ENCODE measurements around the gene ADGRL1.
"Not testable (repeated sequence)": the region's sequence is repeated elsewhere in the genome, so short reads cannot be mapped to it uniquely, and the experiment has no call there.

ADGRL1 gene

DNA sequence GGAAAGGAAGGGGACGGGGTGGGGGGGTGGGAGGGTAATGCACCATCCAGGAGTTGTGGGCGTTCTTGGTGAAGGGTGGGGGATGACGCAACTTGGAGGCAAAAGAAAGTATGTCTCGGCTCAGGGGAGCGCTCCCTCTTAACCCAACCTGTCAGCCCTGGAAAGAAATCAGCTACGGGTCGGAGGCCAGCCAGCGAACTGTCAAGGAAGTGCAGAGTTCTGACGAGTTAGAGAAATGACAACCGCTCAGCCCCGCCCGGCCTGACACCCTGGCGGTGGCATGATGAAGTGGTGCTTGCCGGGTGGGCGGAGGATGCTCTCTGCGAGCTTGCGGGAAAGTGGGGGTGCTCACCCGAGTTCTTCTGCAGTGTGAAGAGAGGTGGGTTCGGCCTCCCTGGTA lies 15.4 kb upstream of the ADGRL1 start:
- DNase-seq (ENCODE audit: insufficient read length, low spot score); FAIRE-seq: not testable (repeated sequence)

DNA sequence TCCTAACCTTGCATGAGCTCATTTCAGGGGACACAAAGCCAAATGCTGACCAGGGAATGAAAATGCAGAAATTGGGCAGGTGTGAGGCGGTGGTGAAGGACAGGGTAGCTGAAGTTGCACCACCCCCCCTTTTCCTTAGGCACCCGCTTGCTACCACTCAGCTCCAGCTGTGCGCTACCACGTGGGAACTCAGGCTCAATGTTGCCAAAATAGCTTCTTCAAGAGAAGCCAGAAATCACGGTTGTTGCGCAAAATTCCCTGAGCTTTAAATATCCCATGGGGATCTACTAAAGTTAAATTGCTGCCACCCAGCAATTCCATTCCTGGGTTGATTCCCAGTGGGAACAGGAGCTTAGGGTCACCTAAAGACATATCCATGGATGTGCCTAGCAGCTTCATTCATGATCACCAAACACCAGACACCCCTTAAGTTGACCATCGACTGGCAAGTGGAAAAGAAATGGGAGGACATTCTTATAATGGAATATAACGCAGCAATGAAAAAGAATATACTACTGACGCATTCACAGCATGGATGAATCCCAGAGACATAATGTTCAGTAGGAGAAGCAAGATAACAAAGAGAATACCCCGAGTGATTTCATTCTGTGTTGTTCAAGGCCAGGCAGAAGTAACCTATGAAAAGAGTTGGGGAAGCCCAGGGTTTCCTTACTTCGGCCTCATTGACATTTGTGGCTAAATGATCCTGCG lies 12.8 kb upstream of the ADGRL1 start:
- no peak for FAIRE-seq
- DNase-seq (ENCODE audit: insufficient read length, low spot score) = no peak

DNA sequence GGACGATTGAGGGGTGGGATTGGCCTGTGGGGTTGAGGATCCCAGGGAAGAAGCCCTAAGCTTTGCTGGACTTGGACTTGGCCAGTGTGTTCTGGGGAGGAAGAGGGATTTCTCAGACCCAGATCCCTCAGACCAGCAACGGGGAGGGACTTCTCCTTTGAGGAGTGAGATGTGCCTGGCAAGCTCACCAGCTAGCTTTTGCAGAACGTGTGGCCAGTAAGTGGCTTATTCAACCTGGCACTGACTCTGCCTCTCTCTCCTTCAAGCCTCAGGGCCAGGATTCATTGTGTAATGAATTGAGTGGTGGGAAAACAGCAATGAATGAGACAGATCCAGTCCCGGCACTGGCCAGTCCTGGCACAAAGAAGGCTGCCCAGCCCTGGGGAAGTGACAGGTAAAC lies 11.9 kb upstream of the ADGRL1 start:
- DNase-seq (ENCODE audit: insufficient read length, low spot score); FAIRE-seq: not testable (repeated sequence)

DNA sequence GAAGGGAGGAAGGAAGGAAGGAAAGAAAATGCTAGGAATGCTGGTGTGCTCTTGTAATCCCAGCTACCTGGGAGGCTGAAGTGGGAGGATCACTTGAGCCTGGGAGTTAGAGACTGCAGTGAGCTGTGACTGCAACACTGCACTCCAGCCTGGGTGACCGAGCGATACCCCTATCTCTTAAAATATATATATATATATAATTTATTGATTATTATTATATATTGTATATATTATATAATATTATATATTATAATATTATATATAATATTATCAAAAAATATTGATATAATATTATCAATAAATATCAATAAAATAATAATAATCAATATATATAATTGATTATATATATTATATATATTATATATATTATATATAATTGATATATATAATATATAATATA lies 8.6 kb upstream of the ADGRL1 start:
- no peak for FAIRE-seq
- DNase-seq (ENCODE audit: insufficient read length, low spot score) = no peak

DNA sequence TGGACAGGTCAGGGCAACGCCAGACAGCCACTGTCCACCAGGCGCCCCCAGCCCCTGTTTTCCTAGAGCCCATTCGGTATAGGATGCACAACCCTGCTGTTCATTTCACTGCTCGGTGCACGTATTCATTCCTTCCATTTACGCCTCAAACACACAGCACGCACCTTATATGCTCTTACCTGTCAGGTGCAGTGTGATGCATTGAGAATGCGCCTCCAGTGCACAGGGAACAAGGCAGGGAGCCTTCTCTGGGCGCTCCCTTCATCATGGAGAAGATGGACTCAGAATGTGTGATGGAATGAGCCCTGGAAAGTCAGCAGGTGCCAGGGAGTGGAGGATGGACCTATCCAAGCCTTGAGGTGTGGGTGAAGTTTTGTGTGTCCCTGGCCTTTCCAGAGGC lies 4.2 kb upstream of the ADGRL1 start:
- not testable (repeated sequence) for DNase-seq (ENCODE audit: insufficient read length, low spot score); FAIRE-seq

DNA sequence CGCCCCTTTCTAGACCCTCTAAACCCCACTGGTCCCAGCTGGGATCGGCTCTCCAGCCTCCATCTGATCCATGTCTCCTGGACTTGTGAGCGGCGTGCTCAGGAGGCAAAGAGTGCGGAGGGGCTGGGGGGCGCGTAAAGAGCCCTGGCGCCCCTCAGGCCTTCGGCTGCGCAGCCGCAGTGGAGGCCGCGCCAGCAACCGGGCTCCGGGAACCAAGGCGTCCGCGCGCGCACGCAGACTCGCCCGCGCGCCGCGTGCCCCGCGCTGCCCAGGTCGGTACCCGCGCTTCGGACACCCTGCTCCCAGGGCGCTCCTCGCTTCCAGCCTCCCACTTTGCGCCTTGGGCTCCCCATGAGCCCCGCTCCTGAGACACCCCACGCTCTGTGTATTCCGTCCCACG lies 3.4 kb upstream of the ADGRL1 start:
- not testable (repeated sequence) for DNase-seq (ENCODE audit: insufficient read length, low spot score); FAIRE-seq

DNA sequence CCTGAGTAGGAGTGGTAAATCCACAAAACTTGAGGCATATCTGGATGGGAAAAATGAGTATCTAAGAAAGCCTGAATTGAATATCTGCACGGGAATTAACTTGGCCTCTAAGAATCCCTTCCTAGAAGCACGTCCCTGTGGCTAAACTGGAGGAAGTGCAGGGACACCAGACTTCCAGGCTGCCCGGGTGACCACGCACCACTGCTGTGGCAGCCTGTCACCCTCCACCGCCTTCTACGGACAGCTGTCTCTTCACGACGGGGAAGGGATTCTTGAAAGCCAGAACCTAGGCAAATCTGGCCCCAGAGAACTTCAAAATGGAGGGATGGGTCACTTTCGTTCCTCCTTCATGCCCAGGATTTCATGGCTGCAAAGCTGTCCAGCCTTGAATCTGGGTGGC lies 2.5 kb upstream of the ADGRL1 start:
- DNase-seq (ENCODE audit: insufficient read length, low spot score); FAIRE-seq: not testable (repeated sequence)

DNA sequence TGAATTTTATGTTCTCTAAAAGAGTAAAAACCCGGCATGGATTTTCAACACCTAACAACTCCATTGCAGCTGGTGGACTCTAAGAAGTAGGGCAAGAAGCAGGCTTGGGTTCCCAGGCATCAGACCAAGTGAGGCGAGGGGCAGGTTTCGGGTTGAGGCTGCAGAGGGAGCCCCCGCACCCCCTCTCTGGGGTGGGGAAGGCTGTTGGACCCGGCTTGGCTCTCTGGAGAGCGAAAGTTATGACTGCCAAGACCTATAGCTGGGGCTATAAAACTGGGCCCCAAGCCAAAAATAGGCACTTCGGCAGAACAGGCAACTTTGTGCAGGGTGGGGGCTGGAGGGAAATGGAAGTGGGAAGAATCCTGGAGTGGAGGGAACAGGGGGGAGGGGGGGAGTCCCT lies 1.8 kb upstream of the ADGRL1 start:
- peak; percentile 71 for FAIRE-seq
- not testable (repeated sequence) for DNase-seq (ENCODE audit: insufficient read length, low spot score)

DNA sequence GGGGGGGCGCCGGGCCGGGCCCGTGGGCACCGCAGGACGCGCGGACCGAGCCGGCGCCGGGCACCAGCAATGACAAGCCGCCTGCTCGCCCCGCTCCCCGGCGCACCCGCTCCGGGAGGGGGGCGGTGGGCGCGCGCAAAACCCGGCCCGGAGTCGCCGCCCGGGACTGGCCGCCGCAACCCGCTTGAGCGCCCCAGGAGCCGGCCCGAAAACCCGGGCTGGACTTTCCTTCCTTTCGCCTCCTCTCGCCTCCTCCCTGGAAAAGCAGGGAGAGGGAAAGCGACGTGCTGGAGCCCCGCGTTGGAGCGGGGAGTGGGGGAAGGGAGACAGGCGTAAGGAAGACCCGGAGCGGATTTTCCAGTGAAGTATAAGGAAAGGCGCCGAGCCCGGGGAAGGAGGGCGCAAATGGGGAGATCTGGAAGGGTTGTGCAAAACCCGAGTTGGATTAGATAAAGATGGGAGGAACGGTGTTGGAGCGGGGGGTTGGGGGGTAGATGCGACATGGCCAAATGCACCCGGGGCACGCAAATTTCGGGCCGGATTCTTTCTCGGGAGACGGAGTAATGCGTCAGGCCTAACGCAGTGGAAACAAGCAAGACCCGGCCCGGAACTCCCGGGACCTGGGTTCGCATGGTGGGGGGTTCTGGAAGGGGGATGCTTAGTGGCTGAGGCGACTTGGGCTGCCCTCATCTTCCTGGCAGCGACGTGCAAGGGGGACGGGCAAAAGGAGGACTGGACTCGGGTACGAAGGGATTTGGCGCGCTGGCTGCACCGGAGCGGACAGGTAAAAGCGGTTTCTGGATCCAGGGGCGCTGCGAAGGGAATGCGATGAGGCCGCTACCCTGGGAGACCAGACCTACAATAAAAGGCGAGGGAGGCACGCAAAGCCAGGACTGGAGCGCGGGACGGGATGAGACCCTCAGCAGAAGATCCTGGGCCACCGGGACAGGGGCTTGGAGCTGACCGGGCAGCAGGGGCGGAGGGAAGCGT lies 1.1 kb upstream of the ADGRL1 start:
- peak; percentile 78 for FAIRE-seq

DNA sequence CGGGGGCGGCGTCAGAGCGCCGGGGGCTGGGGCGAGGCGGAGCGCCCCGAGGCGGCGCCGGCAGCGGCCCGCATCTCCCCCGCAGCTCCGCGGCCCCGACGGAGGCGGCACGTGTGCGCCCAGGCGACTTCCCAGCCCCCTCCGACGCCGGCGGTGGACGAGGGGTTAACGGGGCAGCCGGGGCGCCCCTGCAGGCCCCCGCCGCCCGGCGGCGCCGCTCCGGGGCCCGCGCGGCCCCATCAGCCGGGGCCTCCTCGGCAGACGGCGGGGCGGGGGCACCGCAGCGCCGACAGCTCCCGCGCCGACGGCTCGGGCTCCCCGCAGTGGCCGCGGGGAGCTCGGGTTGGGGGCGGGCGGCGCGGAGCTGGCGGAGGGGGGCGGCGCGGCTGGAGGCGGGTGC lies 339 bp upstream of the ADGRL1 start:
- FAIRE-seq; DNase-seq (ENCODE audit: insufficient read length, low spot score): not testable (repeated sequence)

More for the DNA sequence above, 1.1 kb upstream of the ADGRL1 start:
- DNase-seq (ENCODE audit: insufficient read length, low spot score) = peak; percentile 83

DNA sequence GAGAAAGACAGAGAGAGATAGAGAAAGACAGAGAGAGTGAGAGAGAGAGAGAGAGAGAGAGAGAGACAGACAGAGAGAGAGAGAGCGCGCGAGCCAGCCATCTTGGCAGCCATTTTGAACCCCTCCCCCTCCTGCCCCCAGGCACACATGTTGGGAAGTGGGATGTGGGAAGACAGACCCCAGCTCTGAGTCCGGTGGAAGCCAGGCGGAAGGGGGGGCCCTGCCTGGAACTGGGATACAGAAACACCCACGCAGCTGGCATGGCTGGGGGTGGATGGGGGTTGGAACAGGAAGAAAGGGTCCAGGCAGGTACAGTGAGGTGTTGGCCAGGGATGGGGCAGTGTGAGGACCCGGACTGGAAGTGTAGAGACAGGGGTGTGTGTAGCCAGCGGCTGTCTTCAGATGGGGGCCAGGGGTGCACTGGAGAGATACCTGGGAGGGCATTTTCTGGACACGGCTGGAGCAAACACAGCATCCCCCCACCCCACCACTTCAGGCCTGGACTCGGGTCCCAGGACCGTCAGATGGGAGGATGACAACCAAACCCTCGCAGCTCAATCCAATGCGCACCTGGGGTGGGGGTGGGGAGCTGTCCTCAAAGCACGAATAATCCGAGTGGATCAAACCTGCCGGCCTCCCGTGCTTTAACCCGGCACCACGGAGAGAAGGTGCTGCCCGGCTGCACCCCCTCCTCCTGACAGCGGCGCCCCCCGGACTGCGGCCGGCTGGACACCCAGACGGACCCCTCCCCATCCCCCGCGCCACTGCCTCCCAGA lies 1.1 kb downstream of the ADGRL1 start:
- DNase-seq (ENCODE audit: insufficient read length, low spot score); FAIRE-seq: not testable (repeated sequence)

DNA sequence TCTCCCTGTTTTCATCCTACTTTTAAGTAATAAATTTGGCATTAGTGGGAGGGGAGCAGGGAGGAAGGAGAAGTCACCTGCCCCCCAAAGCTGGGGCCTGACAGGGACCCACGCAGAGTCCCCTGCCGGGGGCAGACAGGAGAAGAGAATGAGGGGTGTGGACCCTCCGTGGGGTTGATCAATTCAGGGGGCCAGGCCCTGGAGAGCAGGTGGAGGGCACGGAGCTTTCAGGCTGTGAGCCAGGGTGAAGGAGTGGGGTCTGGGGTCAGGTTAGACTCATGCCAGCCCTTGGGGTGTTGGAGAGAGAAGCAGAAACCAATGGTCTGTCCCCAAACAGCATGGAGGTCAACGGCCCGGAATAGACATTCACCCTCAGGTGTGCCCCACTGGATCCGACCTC lies 1.8 kb downstream of the ADGRL1 start:
- not testable (repeated sequence) for DNase-seq (ENCODE audit: insufficient read length, low spot score); FAIRE-seq

DNA sequence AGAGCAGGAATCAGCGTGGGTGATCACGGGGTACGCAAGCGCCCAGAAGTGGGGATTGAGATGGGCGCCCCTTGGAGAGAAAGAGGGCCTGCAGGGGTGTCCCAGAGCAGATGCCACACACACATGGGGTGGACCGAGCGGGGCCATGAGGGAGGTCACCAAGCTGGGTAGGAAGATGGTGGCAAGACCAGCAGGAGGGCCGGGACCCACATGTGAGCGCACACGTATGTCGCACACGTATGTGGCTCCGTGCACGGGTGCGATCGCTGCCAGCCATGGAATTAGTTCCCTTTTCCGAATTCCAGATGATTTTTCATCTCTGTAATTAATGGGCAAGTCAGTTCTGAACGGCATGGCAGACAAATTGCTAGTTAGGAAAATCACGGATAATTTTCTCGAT lies 2.2 kb downstream of the ADGRL1 start:
- DNase-seq (ENCODE audit: insufficient read length, low spot score); FAIRE-seq: not testable (repeated sequence)

DNA sequence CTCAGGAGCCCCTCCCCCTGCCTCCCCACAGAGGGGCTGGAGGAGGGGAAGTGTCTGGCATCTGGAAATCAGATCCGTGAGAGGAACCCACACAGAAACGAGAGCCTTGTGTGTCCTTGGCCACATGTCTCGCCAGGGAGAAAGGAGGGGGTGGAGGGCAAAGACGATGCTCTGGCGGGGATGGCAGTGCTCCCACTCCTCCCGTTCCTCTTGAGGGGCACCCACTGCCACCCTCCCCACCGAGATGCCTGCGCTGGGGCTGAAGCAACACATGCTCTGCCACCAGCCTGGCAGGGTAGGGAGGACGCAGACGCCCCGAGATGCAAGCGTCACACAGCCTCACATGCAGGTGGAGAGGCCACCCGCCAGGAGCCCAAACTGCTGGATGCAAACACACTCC lies 2.8 kb downstream of the ADGRL1 start:
- FAIRE-seq = no peak
- DNase-seq (ENCODE audit: insufficient read length, low spot score) = no peak

DNA sequence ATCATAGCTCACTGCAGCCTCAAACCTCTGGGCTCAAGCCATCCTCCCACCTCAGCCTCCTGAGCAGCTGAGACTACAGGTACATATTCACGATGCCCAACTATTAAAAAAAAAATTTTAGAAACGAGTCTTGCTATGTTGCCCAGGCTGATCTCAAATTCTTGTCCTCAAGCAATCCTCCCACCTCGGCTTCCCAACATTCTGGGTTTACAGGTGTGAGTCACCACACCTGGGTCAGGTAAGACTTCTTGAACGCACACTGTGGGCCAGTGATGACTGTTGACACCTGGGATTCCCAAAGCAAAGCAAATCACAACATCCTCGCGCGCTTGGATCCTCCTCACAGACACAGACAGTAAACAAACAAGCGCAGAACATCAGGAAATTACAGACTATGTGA lies 4.5 kb downstream of the ADGRL1 start:
- DNase-seq (ENCODE audit: insufficient read length, low spot score); FAIRE-seq: not testable (repeated sequence)

DNA sequence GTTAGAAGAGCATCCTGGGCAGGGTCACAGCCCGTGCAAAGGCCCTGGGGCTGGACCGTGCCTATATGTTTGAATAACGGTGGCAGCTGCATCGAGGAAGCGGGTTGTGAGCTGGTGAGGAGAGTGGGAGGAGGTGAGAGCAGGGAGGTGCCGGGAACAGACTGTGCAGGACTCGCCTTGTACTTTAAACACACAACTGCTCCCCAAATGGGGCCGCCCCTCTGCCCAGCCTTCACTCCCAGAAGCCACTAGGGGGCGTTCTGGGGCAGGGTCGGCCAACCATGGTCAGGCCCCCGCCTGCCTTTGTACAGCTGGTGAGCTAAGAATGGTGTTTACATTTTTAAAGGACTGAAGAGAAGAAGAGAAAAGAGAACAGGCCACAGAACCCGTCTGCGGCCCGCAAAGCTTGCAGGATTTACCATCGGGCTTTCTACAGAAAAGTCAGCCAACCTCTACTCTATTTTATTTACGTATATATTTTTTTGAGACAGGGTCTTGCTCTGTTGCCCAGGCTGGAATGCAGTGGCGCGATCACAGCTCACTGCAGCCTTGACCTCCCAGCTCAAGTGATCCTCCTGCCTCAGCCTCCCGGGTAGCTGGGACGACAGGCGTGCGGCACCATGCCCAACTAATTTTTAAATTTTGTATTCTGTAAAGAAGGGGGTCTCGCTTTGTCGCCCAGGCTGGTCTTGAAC lies 5.7 kb downstream of the ADGRL1 start:
- DNase-seq (ENCODE audit: insufficient read length, low spot score) = not testable (repeated sequence)
- FAIRE-seq = peak; percentile 40

DNA sequence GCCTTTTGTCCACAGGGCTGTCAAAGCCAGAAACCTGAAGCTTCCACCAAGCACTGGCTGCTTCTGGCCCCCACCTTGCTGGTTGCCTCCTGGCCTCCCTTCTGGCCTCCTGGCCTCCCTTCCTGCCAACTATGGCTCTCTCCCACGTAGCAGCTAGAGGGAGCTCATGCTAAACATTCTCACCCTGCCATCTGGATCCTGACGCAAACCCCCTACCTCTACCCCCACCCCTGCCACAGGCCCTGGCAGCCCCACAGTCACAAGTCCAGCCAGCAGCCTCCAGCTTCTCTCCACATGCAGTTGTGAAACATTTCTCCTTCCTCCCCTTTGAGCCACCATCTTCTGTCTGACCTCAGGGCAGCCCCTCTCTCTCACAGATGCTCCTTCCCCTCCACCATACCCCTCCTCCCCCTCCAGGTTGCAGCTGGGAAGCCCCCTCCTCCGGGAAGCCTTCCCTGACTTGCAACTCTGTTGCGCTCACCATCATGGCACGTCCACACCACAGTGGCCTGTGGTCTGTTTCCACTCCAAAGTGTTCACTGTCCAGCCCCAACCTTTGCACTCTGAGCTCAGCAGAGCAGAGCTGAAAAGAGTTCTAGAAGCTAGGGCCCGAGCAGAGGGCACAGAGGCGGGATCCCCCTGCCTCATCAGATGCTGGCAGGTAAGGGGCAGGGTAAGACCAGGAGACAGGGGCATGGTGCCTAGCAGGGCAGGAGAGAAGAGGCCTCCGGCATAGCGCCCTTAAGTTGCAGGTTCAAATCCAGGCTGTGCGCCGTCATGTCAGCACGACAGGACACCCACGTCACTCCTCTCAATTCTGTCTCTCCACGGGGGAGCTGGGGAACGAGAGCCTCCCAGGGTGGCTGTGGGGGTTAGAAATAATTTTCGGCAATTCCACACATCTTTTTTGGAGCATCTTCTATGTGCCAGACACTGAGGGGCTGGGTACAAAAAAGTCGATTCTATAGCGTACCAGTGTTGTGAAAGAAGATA lies 7.3 kb downstream of the ADGRL1 start:
- FAIRE-seq (no peak), DNase-seq (ENCODE audit: insufficient read length, low spot score) (no peak)

DNA sequence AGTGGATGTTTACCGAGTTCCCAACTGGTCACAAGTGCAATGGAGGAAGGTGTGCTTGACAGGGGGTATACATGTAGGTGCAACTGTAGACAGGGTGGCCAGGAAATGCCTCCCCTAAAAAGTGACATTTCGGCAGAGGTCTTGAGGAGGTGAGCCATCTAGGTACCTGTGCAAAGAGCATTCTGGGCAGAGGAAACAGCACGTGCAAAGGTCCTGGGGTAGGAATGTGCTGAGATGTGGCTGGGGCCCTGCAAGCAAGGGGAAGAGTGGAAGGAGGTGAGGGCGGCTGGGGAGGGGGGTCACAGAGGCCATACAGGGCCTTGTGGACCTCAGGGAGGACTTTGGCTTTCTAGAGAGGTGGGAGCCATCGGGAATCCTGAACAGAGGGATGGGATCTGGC lies 8.1 kb downstream of the ADGRL1 start:
- FAIRE-seq (no peak), DNase-seq (ENCODE audit: insufficient read length, low spot score) (no peak)

DNA sequence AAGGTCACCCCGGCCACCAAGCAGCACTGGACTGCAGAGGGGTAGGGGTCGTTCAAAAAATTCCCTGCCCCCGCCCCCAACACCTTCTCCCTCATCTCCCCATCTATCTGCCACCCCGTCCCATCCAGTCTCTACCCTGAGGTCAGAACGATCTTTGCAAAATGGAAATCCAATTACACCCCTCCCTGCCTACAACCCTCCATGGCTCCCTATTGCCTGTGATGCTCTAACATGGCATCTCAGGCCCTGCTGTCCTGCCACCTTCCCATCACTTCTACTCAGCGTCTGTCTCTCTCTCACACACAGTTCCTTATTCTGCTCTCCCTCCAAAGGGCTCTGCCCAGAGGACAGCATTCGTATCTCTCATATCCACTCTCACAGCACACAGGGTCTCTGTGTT lies 8.7 kb downstream of the ADGRL1 start:
- not testable (repeated sequence) for FAIRE-seq

More for the DNA sequence above, 8.7 kb downstream of the ADGRL1 start:
- DNase-seq (ENCODE audit: insufficient read length, low spot score) = not testable (repeated sequence)

All from GM19239 (cell line).